Measurements from ENCODE around the gene SUSD4.
A peak's percentile ranks its signal among the peaks of the same experiment; 100 is the strongest.

Gene SUSD4

GRCh38 chr1:223328566-223328965 is 35.4 kb downstream of the SUSD4 start:
- DNase-seq = no peak

DNA sequence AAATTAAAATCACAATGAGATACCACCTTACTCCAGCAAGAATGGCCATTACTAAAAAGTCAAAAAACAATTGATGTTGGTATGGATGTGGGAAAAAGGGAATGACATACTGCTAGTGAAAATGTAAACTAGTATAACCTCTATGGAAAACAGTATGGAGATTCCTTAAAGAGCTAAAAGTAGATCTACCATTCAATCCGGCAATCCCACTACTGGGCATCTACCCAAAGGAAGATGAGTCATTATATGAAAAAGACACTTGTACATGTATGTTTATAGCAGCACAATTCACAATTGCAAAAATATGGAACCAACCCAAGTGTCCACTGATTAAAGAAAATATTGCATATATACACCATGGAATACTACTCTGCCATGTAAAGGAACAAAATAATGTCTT is 37.2 kb downstream of the SUSD4 start:
- no peak for DNase-seq

DNA sequence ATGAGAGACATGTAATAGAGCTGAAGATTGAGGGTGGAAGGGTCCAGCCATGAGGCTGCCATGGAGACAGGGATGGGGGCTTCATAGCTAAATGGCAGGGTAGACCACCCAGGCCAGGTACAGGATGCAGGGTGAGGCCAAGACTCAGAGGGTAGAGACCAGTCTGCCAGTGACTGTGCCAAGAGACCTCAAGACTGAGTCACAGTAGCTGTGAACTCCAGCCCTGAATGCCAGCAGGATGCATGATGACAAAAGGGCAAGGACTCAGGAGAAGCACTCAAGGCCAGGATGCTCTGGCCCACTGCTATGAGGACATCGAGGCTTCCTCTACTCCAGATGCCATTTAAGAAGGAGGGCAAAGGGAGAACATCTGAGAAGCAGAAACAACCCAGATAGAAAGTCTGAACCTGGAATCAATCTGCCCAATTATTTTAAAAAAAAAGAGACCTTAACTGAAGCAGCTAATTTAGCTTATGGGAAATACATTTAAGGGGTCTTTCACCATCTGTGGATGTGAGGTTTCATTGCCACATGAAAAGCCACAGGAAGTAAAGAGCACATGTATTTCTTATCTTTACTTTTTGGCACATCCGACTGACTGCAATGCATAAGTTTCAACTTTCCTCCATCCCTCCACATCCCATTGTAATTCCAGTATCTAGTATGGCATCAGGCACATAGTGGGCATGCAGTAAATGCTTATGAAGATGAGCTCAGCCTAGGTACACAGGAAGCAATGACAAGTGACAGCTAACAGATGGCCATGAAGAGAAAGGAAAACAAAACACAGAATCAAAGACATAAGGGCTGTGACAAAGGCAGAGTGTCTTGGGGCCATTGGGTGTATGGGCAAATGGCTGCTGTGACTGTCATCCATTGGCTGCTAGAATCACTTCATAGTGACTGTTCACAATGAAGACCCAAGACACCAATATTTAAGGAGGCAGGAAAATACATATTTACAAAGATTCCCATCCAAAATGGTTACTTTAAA is 40.2 kb downstream of the SUSD4 start:
- no peak for DNase-seq

GRCh38 chr1:223322868-223323267 is 41.1 kb downstream of the SUSD4 start:
- DNase-seq = no peak

- DNase-seq = peak; percentile 28
Measured at GRCh38 chr1:223320959-223321358, 43.0 kb downstream of the SUSD4 start.

DNA sequence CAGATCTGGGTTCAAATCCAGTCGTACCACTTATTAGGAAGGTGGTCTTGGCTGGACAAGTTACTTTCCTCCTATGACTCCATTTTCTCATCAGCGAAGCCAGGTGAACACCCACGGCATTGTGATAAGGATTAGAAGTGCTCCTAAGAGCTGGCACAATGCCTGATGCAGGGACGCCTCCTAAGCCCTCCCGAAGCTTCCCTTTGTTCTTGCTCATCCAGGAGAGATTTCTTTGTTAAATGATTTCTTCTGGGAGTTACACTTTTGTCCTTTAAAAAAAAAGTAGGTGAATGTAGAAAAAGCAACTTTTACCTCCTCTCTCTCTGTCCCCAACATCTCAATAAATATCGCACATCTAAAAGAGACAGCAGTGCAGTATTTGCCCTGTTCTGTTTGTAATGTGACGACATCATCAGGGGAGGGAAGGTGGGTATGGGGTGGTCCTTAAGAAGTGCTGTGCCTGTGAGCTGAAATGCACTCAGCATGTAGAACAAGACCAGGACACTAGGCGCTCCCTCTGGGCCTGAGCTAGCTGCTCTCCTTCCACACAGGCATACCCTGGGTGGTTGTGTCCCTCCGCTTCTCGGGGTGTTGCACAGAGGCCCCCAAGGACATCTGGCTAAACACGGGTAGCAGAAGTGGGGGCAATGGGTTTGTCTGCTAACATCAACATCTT is 43.9 kb downstream of the SUSD4 start:
- peak; percentile 56 for DNase-seq

- DNase-seq = no peak
Measured at GRCh38 chr1:223319398-223319797, 44.6 kb downstream of the SUSD4 start.

DNA sequence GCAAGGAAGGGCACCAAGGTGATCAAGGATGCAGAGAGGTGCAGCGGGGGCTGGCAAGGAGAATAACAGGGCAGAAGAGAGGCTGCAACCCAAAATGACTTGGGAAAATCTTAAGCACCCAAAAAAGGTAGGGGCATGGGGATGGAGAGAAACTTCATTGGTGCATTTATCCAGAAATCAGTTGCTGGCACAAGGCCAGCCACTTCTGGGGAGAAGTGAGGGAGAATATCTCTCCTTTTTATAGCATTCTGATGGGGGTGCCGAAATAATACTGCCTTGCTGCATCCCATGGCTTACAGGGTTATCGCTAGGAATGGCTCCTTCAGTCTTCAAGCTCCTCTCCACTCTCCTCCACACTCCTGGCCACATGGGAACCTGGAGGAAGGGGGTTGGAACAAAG is 47.9 kb downstream of the SUSD4 start:
- DNase-seq = no peak

DNA sequence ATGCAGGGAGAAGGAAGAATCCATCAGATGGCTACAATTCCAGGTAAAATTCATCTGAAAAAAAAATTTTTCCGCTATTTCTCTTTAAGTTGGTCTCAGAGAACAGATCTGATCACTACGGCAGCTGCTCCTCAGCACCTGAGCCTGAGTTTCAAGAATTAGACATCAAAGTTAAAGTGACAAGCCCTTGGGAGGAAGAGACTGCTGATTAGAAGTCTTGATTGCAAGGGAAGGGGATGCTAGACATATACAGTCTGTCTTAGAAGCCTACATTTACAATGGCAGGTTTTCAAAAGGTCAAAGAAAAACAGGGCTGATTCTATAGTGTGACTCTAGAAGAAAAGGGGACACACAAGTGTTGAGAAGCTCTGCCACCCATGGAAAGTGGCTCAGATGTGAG is 48.3 kb downstream of the SUSD4 start:
- no peak for DNase-seq

- no peak for DNase-seq
Measured at GRCh38 chr1:223313415-223313754, 50.6 kb downstream of the SUSD4 start.

DNA sequence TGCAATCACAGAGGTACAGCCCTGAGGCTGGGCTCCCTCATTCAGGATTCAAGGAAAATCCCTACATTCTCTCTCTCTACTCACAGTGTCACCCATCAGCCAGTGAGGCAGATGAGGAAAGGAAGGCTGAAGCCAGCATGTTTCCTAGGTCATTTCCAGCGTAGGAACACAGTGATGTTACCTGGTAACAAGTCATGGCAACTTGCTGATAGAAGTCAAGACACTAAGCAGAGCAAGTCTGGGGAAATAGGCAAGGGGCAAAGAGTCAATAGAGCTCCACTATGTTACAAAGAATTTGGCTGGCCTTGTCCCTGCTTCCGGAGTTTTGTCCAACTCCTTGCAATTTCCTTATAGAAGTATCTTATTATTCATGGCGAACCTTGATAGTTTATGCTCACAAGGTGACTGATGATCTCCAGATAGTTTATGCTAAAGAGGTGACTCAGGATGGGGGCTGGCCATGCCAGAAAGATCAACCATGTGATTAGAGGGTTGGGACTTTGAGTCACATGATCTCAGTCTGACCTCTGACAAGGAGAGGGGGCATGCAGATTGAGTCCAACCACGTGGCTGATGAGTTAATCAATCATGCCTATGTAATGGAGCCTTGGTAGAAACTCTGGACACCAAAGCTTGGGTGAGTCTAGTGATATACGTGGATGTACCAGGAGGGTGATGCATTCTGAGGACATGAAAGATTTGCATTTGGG is 51.1 kb downstream of the SUSD4 start:
- no peak for DNase-seq

- DNase-seq = no peak
Measured at GRCh38 chr1:223312273-223312672, 51.7 kb downstream of the SUSD4 start.

DNA sequence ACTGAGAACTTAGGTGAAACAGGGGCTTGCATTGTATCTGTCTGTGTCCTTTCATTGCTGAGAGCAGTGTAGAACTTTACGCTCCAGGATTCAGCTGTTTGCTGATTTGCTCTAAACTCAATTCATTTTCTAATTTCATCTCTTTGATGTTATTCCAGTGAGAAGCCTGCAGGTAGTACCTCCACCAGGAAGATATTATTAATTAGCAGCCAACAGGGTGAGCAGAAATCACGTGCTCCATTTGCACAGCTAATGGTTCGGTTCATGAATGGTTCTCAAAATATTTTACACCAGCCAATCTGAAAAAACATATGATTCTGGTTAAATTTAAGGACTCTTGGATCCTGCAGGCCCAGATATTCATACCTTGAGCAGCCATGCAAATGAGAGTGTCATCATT is 52.1 kb downstream of the SUSD4 start:
- DNase-seq = no peak

DNA sequence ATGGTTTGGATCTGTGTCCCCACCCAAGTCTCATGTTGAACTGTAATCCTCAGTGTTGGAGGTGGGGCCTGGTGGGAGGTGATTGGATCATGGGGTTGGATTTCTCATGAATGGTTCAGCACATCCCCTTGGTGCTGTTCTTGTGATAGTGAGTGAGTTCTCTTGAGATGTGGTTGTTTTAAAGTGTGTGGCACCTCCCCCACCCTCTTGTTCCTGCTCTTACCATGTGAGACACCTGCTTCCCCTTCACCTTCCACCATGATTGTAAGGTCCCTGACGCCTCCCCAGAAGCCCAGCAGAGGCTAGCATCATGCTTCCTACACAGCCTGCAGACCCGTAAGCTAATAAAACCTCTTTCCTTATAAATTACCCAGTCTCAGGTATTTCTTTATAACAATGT is 55.8 kb downstream of the SUSD4 start:
- DNase-seq = no peak

- DNase-seq = no peak
Measured at GRCh38 chr1:223307544-223307943, 56.4 kb downstream of the SUSD4 start.

DNA sequence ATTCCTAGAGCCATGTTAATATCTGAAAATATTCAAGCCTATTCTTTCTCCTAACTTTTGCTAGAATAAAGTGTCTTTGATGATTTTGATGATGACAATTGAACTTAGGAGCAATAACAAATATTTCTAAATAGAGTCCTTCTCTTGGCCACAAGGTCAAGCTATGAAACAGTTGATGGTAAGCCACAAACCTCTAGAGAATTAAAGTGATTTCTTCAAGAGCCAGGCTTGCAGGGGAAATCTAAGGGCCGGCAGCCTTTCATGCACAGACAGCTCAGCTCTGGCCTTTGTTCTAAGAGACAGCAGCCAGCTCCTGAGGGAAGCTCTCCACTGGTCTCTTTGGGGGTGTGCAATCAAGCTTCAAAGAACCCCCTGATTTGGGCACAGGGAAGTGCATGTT is 59.0 kb downstream of the SUSD4 start:
- no peak for DNase-seq

- DNase-seq = no peak
Measured at GRCh38 chr1:223301371-223301770, 62.6 kb downstream of the SUSD4 start.

GRCh38 chr1:223299553-223299952 is 64.4 kb downstream of the SUSD4 start:
- DNase-seq = no peak

DNA sequence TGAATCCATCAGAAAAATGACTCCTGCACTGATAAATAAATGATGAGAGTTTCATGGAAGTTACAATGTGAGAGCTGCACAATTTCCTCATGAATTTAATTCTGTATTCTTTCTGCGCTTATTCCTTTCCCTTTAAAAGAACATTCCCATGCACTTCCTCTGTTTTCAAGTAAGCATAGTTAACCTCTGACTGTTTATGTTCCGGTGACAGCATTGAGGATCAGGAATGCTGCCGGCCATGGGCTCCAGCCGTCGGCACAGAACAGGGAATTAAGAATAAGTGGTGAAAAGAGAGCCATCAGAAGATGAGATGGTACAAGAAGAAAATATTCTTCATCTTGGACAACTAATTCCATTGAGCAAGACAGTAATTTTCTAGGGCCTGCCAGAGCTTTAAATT is 65.3 kb downstream of the SUSD4 start:
- no peak for DNase-seq

- DNase-seq = no peak
Measured at GRCh38 chr1:223297800-223298199, 66.2 kb downstream of the SUSD4 start.

- no peak for DNase-seq
Measured at GRCh38 chr1:223291796-223292195, 72.2 kb downstream of the SUSD4 start.

DNA sequence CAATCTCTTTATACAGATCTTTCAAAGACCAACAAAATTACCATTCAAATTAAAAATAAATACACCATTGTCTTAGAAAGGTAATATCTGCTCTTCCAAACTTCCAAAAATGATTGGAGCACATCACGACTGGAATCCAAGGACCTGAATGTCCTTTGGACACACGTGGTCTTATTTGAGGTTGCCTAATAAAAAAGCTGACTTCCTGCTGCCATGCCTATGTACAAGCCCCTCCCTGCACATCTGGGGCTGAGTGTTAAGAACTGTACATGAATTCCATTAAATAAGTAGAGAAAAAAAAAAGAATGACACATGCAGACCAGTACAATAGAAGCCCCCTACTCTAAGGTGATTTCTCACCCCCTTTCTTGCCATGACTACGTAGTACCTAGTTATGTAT is 73.6 kb downstream of the SUSD4 start:
- no peak for DNase-seq

GRCh38 chr1:223289621-223290020 is 74.4 kb downstream of the SUSD4 start:
- no peak for DNase-seq

DNA sequence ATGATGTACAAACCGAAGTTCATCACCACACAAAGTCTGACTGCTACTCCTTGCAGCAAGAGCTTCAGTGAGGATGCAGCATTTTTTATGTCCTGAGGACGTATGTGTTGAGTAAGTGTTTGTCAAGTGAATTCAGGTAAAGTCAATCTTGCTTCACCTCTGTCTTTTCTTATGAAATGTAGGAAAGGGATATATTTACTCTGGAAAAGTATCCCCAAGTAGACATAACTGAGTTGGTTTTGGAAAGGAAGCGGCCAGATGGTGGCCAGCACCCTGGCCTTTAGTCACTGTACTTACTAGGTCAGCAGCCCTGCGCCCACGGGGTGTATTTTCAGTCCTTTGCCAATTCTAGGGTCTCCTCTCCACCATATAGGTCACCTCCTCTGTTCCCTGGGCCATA is 75.2 kb downstream of the SUSD4 start:
- no peak for DNase-seq

All from islet precursor cell (in vitro differentiated cells).